Hematopoietic multipotent progenitor cell treated with erythropoietin and hydrocortisone succinate and interleukin-3 and kit ligand, for 15 days (in vitro differentiated cells): ENCODE data around the gene CLDN24.

Experiments used
- DNase-seq: peaks from one replicate; pipeline ENCODE4 v3.0.0-alpha.2; 2015; ENCODE audit warnings: low spot score

Gene CLDN24

DNA sequence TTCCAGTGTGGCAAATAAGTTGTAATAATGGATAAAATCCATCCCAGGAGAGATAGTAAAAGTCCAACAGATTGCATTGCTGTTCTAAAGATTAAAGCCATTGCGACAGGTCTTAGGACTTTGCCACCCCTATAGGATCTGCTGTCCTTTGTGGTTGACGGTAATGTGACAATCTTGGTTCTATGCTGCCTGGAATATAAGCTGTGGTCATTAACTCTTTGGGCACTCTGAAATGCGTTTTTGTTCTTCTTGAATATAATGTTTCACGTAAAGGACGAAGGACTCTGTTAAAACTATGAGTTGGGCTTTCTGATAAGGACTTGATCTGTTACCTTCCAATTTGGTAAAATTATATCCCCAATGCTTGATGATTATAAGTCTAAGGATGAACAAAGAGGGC lies at the start of gene CLDN24:
CLDN24 (minus strand) TSS at position 101 of the 400 bp plus-strand sequence; CDS start at position 101, 0 bp downstream.
- DNase-seq: no peak

DNA sequence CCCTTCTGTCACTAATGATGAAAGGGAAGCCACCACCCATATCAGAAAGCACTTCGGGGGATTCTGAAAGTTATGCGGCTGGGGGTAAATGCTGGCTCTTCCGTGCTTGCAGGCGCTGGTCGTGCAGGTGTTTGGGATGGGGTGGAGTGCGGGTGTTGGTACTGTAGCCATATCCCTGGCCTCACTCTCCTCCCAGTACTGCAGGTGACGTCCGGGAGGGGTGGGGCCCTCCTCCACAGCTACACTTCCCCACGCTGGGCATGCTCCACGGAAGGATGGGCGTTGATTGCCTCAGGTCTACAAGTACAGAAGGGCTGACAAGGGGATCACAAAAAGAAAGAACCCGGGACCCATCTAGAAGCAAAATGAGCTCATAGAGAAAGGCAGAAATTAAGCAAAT lies 48.6 kb upstream of the CLDN24 start:
- no peak for DNase-seq

DNA sequence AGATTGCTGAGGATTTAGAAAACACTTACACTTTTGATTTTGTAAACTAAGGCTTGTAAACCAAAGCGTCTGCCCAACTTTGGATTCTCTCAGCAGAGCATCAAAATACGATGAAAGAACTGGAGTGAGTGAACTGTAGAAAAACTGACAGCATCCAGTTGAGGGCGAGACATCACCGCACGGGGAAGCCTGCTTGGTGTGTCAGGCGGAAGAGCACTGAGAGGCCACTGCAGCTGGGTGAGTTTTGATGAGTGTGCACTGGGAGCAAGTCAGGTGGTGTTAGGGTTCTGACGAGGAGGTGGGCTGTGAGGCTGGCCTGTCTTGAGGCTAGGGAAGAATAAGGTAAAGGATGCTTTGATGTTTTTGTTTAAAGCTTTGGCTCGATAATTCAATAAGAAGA lies 46.8 kb upstream of the CLDN24 start:
- no peak for DNase-seq

DNA sequence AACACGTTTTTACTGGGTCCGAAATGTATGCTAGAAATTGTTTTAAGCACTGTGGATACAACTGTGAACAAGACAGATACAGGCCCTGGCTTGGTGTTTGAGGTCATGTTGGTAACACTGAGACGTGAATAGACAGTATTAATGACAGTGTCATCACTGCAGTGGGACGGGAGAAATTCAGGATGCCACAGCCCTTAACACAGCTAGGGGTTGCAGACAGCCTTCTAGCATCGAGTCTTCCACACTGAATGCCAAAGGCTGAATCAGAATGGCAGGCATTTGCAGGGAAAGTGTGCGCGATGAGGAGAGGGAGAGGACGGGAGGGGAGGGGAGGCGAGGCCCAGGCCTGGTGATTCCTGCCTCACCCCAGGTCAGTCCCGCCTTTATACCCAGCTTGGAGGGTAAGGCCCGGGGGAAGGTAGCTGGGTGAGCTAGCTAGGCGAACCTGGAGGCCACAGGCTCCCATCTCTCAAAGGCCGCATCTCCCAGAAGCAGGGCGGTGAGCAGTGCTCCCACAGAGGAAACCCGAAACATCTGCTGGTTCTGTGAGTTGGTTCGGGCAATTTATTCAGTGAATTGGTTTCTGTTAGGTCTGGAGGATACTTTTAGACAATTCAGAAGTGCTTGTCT lies 44.1 kb upstream of the CLDN24 start:
- DNase-seq: no peak

DNA sequence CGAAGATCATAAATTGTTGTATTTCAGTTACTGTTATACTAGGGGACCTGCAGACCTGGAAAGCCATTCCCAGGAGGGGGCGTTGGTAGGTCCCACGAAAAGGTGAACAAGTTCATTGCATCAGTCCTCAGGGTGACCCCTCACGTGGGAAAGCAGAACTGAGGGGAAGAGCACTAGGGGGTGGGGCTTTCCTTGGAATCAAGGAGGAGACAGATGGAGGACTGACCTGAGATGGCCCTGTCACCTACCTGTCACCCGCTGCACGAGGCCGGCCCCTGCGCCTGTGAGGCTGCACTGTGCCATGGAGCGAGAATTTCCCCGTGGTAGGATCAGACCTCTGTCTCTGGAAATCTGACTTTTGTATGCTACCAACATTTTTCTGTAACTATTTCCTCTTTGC lies 41.8 kb upstream of the CLDN24 start:
- no peak for DNase-seq

DNA sequence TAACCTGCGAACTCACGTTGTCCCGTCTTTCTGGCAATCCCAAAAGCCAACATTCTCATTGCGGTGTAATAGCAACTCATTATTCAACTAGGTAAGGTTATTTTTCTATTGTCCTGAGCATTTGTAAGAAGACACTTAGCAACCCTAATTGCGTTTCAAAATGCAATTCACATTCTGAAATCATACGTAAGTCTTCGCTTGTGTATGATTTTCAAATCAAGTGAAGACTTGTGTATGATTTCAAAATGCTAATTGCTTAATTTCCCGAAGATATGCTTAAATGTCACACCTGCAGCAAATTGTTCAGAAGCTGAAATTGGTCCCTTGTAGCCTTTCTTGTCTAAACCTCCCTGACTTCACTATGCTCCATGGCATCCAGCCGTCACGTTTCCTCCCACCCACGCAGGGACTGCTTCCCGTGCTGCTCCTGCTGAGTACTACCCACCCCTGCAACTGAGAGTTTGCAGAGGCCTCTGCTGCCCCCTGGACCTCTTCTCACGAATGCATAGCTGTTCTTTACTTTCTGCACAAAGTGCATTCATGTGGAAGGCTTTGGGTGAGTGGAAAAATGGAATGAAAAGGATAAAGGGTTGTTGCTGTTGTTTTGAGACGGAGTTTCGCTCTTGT lies 40.8 kb upstream of the CLDN24 start:
- DNase-seq: no peak

DNA sequence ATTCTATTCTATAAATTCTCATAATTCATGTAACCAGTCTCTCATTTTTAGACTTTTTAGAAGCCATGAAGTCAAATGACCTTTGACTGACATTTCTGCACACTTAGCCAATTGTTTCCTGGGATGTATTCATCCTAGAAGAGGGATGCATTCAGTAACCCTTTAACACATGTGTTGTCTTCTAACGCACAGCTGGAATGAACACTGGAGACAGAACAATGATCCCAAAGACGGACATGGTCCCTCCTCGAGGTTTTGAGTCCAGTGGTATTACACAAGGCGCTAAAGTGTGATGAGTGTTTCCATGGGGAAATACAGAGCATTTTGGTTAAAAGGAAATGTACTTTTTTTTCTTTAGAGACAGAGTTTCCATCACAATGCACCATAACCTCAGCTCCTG lies 39.8 kb upstream of the CLDN24 start:
- DNase-seq: no peak

DNA sequence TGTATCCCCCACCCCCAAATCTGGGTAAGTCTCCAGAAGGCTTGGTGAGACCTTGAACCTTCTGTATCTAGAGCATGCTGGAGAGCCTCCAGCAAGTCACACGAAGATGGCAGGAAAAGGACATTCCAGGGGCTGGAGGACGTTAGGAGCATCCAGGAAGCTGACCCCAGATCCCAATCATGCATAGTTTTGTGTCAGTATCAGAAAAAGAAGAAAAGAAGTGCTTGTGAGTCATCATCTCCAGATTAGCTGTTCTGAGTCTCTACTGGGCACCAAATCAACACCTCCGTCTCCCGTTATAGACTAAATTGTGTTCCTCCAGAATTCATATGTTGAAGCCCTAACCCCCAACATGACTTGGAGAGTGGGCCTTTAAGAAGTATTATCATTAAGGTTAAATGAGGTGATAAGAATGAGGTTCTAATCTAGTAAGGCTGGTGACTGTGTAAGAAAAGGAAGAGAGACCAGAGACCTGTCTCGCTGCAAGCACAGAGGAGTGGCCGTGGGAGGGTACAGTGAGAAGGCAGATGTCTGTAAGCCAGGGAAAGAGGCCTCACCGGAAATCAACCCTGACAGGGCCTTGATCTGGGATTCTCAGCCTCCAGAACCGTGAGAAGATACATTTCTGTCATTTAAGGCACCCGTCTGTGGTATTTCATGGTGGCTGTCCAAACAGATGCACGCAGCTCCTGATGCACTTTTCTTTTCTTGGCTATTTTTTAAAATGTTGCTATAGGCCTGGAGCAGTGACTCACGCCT lies 38.1 kb upstream of the CLDN24 start:
- DNase-seq: no peak

DNA sequence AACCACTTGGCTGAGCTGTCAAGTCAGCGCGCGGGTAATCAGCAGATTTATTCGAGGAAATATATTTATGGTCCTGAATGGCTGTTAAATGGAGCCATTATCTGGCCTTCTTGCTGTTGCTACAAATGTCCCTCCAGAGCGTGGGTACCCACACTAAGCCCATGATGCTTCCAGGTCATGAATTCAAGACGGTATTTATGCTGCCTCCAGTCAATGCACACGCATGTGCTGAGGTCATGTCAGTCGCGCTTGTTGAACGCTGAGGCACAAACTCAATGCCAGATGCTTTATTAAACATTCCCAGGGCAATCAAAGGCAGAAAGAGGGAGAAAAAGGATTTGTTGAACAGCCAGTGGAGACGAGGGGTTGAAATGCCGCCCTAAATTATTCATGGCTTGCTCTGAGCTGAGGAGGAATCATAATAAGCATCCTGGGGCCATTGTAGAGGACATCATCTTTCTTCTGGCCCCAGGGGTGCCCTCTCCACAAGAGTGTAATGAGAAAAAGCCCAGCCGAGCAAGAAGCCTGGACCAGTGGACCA lies 36.1 kb upstream of the CLDN24 start:
- no peak for DNase-seq

DNA sequence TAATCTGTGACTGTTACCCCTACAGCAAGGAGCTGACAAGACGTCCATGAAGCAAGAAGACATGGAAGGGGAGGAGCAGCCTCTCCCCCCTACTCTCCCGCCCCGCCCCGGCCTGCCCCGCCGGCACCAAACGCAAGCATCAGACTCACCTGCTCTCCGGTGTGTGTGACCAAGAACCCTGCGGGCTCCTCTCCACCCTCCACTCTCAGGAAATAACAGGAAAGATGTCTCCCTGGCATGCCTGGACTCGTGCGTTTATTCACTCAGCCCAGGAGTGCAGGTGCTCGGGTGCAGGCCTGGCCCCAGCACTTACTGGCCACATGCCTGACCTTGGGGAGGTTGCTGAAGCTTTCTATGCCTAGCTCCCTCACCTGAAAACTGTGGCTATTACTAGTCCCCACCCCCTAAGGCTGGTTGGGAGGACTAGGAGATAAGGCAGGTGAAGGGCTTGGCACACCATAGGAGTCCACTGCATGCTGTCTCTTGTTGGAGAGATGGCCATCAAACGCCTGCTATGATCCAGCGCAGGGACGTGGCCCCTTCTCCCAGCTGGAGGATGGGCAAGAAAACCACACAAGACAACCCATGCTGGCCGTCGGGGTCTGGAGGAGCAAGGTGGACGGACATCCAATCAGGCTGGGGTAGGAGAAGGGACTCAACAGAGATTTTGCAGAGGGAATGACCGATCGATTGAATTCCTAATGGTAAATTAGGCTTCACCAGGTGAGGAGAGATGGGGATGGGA lies 34.9 kb upstream of the CLDN24 start:
- no peak for DNase-seq

DNA sequence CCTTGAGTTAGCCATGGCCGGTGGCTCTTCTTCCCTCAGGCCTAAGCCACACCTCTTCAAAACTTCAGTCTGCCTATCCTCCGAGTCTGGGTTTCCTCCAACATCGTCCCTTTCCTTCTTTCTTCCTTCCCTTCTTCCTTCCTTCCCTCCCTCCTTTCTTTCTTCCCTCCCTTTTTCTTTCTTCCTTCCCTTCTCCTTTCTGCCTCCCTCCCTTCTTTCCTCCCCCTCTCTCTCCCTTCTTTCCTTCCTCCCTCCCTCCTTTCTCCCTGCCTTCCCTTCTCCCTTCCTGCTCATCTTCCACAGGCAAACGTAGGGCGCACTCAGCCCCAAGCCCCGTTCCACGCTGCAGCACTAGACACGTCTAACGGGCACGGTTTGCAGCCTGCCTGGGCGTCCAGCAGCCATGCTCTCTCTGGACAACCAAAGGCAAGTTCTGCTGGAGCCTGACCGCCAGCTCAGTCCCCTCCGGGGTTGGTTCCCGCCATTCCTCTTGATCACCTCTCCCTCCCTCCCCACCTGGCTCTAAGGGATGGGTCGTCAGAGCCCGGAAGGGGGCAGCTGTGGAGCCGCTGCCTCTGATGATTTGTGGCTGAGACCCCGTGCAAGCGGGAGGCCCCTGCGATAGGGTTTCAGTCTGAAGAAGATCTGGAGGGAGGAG lies 34.1 kb upstream of the CLDN24 start:
- no peak for DNase-seq

DNA sequence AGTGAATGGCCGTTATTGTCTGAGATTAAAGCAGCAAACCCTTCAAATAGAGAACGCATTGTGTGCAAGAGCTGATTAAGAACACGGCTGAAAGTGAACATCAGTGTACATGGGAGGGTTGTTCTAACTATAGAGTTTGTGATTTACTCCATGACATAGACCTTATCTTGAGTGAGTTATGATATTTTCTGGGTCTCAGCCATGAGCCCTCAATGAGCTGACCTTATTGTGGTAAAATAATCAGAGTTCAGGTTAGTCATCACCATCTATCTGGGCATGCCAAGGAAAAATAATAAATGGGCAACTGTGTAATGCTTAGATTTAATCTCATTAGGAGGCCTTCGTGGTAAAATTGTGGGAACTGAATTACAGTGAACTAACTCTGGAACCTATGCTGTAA lies 33.2 kb upstream of the CLDN24 start:
- no peak for DNase-seq

DNA sequence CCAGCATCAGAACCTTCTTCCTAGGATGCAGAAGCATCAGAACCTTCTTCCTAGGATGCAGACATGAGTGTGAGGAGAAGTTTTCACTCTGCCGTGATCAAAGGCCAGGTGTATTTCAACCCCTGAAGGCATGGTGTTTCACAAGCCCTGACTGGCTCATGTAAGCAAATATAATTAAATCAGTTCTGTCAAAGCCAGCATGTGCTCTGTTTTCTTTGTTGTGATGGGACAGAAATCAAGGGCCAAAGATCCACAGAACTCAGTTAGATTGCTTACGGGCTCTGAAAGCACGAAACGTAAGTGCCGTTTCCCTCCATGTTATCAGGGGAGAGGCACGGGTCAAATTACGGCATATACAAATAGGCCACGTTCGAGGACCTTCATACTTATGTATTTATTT lies 32.0 kb upstream of the CLDN24 start:
- no peak for DNase-seq

DNA sequence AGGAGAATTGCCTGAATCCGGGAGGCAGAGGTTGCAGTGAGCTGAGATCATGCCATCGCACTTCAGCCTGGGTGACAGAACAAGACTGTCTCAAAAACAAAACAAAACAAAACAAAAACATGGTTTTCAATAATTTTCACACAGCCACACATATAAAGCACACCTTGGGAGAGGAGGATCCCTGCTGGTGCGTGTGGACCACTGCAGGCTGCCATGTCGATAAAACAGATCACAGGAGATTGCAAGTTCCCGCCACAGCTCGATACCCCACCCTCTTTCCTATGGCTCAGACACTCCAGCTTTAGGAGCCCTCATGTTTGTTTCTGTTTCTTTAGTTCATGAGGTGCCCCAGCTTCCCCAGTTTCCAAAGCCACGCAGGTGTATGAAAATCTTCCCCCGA lies 31.3 kb upstream of the CLDN24 start:
- no peak for DNase-seq

DNA sequence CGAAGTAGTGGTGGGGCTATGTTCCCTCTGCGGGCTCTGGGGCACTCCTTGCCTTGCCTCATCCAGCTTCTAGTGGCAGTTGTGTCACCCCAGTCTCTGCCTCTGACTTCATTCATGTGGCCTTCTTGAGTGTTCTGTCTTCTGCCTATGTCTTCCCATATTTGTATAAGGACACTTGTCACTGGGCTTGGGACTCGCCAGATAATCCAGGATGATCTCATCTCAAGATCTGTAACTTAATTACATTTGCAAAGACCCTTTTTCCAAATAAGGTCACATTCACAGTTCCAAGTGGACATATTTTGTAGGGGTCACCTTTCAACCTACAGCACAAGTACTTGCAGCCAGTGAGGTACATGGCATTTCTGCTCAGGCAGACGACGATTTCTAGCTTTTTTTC lies 30.3 kb upstream of the CLDN24 start:
- DNase-seq: no peak

DNA sequence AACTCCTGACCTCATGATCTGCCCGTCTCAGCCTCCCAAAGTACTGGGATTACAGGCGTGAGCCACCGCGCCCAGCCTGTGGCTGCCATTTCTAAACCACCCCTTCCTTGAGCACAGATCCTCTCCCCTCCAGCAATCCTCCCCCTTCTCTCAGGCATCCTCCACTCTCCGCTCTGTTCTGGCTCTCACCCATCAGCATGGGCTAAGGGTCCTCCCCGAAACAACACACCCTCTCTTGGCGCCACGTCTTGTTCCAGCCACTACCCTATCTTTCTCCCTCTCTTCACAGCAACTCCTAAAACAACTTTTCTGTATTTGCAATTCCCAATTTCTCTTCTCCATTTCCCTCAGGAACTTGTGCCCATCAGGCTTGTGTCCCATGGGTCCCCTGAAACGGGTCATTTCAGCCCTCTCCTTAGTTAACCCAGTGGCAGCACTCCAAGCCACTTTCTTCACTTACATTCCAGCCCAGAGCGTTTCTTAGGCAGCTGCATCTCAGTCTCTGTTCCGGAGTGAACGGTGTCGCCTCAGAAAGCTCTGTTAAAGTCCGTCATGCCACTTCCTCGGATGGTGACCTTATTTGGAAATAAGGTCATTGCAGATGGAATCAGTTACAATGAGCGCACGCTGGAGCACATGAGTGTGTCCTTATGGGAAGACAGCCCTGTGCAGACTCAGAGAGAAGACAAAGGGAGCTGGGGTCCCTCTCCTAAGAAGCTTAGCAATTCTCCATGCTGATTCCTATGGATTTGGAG lies 28.3 kb upstream of the CLDN24 start:
- DNase-seq: no peak

DNA sequence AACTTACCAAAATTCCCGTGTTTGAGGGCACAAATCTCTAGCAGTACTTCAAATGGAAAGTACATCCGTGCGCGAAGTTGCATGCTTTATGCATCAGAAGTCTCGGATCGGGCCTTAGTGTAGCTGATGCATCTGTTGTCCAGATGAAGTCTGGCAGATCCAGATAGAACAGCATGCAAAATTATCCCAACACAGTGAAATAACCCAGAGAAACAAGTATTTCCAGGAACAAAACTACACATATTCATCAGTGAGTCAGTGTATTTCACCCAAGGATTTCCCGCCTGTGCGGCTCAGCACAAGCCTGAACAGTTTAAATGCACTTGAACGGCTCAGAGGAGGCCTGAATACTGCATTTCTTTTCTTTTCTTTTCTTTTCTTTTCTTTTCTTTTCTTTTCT lies 27.4 kb upstream of the CLDN24 start:
- DNase-seq: no peak

DNA sequence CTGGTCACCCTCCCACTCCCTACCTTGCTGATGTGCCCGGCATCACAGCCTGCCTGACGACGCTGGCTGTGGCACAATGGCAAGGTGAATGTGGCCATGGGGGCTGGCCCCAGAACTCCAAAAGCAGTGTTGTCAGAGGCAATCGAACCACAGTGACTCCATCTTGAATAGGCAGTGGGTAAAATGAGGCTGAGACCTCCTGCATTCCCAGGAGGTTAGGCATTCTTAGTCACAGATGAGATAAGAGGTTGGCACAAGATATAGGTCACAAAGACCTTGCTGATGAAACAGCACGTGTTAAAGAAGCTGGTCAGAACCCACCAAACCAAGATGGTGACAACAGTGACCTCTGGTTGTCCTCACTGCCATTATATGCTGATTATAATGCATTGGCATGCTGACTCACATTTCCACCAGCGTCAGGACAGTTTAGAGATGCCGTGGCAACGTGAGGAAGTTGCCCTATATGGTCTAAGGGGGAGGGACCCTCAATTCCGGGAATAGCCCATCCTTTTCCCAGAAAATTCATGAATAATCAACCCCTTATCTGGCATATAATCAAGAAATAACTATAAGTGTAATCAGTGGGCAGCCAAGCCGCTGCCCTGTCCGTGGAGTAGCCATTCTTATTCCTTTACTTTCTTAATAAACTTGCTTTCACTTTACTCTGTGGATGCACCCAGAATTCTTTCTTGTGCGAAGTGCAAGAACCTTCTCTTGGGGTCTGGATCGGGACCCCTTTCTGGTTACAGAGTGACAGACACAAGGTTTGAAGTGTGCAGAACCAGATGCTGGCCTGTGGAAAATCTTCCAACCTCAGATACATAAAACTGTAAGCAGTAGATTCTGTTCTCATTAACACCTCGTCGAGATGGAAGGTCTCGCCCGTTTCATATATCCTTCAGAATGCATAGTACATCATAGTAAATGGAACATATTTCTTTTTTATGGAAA lies 26.8 kb upstream of the CLDN24 start:
- DNase-seq: peak; percentile 17

DNA sequence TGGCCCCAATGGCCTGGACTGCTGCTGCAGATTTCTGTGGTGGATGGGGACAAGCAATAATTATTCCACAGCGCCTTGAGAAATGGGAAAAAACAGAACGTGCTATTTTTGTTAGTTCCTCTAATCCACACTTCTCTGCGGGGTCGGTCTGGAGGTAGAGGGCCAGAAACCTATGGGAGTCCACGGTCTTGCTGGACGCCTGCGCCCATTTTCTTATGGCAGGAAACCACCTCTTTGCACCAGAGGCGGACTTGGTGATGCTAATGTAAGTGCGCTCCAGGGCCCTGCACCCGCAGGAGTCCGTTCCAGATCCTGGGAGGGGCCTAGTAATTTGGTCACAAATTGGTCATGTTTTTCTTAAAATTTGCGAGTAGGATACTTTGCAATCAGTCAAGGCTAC lies 25.9 kb upstream of the CLDN24 start:
- DNase-seq: no peak

DNA sequence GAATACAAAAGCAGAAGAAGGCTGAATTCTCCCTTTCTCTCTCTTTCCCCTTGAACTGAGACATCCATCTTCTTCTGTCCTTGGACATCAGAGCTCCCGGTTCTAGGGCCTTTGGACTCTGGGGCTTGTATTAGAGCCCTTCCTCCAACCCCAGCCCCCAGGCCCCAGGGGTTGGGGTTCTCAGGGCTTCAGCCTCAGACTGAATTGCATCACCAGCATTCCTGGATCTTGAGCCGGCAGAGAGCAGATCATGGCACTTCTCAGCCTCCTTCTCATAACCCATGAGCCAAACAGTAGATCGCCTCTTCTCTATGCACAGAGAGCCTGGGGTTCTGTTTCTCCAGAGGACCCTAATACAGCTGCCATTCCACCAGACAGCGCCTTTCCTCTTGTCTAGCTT lies 25.3 kb upstream of the CLDN24 start:
- DNase-seq: no peak
